ENCODE measurements around the gene ARPC2.

DNA sequence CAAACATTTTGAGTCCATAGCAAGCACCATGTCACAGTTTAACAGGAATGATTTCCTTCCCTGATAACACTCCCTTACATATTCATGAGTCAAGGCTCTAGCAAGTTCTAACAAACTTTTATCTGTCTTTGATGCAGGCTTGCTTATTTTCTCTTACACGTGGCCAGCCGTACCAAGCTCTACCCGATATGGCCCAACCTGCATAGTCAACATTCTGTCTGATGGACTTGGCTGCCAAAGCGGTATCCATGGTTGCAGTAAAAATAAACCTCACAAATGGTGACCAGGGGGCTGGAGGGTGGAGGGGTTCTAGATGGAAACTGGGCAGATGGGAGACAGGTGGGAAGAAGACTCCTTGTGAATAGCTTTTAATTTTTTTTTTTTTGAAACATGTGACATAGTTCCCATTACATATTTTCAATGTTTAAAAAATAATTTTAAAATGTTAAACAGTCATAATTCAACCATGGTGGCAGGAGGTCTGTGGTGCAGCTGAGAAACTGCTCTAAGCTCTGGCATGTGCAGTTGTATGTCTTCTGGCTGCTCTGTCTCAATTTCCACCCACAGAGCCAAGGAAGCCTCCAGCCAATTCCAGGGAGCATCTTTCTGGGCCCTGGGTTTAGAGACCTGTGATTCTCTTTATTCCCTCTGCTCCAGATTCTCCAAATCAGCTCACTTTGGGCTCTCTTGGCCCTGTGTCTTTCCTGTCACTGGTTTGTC, 29.5 kb upstream of the ARPC2 start:
- TF ChIP-seq, protein P1, sequence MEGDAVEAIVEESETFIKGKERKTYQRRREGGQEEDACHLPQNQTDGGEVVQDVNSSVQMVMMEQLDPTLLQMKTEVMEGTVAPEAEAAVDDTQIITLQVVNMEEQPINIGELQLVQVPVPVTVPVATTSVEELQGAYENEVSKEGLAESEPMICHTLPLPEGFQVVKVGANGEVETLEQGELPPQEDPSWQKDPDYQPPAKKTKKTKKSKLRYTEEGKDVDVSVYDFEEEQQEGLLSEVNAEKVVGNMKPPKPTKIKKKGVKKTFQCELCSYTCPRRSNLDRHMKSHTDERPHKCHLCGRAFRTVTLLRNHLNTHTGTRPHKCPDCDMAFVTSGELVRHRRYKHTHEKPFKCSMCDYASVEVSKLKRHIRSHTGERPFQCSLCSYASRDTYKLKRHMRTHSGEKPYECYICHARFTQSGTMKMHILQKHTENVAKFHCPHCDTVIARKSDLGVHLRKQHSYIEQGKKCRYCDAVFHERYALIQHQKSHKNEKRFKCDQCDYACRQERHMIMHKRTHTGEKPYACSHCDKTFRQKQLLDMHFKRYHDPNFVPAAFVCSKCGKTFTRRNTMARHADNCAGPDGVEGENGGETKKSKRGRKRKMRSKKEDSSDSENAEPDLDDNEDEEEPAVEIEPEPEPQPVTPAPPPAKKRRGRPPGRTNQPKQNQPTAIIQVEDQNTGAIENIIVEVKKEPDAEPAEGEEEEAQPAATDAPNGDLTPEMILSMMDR (IDR thresholded peaks at IDR 0.05), result no peak
- TF ChIP-seq POLR2AphosphoS5 (IDR thresholded peaks at IDR 0.05) (peak; percentile 29), POLR2A (IDR thresholded peaks at IDR 0.05) (no peak), EP300 (IDR thresholded peaks at IDR 0.05) (no peak)

All from gastroesophageal sphincter (tissue), 3 donors.